HG03442 (cell line): ENCODE data around the gene GRK5.
A peak's percentile ranks its signal among the peaks of the same experiment; 100 is the strongest.

Experiments used
- ATAC-seq: cut with Tn5 transposase; IDR thresholded peaks from one replicate; pipeline ENCODE4 v1.9.1; 2021; ENCODE audit warnings: mild to moderate bottlenecking, moderate library complexity; ENCODE audit not compliant: unreplicated experiment

Gene GRK5

DNA sequence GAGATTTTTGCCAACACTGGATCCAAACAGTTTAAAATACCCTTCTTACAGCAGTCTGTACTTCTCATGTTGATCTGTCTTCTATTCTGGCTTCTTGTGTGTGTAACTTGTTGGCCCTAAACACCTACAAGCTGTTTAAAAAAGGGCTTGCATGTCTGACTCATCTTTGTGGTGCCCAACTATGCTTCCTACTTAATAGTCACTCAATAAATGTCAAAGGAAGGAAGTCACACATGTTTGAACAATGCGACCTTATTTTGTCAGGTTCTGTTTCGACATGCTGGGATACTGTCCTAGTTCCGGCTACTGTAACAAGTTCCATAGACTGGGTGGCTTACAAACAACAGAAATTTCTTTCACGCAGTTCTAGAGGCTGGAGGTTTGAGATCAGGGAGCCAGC is 9.4 kb upstream of the GRK5 start:
- no peak for ATAC-seq

- ATAC-seq = no peak
These were observed 8.9 kb upstream of the GRK5 start for GRCh38 chr10:119198438-119198837.

- peak; percentile 57 for ATAC-seq
These were observed 8.0 kb upstream of the GRK5 start for GRCh38 chr10:119199231-119199992.

DNA sequence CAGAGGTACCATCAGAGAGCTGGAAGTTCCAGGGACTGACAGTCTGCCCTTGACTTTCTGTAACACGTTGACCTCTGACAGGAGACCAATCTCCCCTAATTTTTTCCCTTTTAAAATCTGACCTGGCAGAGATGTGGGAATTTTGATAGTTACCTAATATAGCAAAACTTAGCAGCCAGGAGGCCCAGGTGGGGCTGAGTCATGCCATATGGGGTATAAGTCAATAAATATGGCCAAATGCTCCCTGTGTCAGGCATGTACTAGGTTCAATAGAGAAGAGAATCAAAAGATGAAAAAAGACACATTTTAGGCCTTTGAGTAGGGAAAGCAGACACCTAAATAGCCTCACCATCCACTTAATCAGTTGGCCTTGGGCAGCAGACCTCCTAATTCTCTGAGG is 6.1 kb upstream of the GRK5 start:
- ATAC-seq = no peak

DNA sequence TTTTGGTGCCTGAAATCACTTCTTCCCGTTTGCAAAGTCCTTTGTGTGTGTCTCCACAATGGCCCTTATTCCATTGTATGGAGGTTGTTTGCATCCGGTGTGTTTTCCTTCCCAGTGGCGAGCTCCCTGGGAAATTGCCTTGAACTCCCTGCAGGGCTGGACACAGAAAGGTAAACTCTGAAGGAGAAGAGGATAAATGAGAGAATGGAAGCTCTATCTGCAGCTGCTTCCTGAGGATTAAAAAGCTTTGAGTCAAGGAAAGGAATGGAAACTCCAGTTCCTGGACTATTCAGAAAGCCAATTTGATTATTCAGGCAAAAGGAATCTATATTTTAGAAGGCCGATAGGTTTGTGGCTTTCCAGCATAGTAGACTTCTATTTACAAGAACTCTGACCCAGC is 4.4 kb upstream of the GRK5 start:
- ATAC-seq = no peak

DNA sequence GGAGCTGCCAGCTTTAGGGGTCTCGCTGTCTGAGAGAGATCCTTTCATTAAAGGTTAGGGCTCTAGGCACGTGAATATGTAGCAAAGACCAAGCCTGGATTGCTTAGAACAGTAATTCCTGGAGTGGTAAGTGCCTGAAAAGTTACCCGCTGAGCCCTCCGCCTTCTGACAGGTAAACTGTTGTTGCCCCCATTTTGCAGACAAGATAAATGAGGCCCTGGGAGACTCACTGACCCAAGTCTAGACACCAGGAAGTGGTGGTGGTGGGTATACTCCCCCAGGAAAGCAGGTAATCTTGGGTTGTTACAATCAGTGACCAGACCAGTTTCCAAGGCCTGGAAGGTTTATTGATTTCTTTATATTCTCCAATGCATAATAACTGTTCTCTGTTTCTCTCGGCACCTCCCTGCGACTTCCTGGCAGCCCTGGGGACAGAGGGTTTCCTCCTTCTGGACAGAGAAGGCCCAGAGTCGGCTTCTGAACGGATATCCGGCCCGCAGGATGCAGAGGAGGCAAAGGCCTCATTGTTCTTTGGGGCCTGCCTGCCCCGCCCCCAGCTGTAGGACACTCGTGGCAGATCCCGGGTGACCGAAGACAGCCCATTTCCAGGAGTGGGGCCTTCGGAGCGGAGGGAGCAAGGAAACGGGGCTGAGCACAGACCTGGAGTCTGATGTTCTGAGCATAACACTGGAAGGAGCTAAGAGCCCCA is 1.3 kb upstream of the GRK5 start:
- ATAC-seq = peak; percentile 14

GRCh38 chr10:119206603-119207365 is 587 bp upstream of the GRK5 start:
- ATAC-seq = peak; percentile 46

DNA sequence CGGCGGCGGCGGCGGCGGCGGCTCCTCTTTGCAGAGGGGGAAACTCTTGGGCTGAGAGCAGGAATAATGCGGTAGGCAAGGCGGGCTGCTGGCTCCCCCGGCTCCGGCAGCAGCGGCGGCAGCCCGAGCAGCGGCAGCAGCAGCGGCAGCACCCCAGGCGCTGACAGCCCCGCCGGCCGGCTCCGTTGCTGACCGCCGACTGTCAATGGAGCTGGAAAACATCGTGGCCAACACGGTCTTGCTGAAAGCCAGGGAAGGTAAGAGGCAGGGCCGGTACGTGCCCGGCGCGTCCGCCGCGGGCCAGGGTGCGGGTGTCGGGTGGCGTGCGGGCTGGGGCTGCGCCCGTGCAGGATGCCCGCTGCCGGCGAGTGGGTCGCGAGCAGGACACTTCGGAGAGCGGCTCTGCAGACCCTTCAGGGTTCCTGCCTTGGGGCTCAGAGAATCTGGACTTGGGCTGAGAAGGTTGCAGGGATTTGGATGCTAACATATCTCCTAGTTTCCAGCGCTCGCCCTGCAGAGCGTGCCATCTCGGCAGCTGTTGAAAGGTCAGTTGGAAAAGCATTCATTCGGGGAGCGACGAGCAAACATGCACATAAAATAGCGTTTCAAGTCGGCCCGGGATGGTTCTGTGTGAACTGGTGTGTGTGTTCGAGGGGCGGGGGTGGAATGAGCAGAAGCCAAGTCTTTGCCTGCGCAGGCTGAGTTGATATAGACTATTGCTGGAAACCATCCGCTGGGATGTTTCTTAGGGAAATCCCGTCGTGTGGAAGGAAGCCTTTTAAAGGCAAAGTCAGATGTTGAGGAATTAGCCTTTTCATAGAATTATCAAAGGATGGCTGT is 562 bp downstream of the GRK5 start:
- peak; percentile 3 for ATAC-seq

DNA sequence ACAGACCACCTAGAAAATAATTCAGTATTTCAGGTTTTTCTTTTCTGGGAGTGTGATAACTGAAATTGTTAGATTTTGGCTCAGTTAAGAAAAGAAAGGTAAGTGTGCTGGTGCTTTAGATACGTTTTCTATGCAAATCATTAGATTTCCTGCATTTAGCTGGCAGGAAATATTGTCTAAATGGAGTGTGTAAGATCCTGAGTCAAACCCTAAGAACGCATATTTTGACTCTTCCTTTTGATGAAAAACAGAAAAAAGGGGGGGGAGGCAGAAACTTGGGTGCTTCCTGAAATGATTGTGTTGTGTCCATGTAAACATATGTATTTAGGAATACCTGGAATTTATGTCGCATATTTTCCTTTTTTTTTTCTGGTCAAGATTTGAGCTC is 1.2 kb downstream of the GRK5 start:
- ATAC-seq = no peak

DNA sequence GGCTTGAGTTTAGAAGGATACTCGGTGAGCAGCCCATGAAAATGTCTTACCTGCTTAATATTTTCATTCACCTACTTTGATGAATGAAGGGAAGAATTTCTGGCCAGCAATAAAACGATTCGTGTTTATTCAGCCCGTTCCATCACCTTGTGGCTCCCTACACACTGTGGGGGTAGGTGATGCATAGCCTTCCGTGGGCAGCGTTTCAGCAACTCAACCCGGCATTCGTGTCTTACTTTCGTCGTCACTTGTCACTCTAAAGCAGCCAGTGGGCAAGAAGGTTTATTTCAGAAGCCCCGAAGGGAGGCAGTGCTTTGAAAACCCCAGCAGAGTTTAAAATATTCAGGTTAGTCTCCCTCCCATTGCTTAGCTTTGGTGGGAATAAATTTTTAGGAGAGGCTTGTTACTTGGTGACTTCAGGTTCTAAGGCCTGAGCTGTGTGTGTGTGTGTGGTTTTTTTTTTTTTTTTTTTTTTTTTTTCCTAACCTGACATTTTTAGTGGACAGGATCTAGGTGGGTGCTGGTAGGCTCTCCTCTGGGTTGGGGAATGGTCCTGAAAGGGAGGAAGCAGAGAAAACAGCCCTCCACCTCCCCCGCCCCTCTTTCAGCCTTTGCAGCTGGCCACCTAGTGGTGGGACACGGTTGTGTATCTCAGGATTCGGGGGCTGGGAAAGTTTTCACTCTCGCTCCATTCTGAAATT is 1.8 kb downstream of the GRK5 start:
- no peak for ATAC-seq

GRCh38 chr10:119209736-119210355 is 2.5 kb downstream of the GRK5 start:
- ATAC-seq = no peak

DNA sequence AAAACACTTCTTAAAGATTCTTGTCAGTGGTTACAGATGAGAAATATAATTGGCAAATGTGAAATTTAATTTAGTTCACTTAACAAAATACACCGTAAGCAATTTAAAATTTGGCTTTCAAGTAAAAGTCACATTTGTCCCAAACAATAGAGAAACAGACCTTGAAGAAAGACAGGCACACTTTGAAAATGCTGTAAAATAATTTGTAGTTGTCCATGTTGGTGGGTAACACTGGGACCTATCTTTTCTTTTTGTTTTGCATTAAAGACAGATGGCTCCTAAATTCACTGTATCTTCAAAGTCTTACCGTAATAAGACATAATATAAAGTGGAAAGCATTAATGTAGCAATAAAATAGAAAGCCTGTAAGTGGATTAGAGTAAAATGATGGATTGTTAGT is 3.3 kb downstream of the GRK5 start:
- no peak for ATAC-seq

- ATAC-seq = no peak
These were observed 3.8 kb downstream of the GRK5 start for GRCh38 chr10:119211176-119211575.

GRCh38 chr10:119211625-119212441 is 4.5 kb downstream of the GRK5 start:
- ATAC-seq = no peak

DNA sequence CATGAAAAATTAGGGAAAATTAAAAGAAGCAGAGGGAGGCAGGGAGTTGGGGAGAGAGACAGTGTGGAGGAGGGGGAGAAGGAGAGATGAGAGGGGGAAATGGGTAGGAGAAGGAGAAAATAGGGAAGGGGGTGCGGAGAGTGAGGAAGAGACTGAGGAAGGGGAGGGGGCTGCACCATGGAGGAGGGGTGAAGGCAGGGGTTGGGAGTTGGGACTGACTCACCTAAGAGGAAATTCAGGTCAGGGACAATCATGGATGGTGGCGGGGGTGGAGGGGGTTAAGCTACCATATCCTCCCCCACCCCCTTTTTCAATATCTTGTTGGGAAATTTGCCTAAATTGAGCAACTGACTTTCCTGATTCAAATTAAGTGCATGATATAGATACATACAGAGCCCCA is 8.0 kb downstream of the GRK5 start:
- no peak for ATAC-seq

- ATAC-seq = no peak
These were observed 8.8 kb downstream of the GRK5 start for GRCh38 chr10:119216127-119216526.

DNA sequence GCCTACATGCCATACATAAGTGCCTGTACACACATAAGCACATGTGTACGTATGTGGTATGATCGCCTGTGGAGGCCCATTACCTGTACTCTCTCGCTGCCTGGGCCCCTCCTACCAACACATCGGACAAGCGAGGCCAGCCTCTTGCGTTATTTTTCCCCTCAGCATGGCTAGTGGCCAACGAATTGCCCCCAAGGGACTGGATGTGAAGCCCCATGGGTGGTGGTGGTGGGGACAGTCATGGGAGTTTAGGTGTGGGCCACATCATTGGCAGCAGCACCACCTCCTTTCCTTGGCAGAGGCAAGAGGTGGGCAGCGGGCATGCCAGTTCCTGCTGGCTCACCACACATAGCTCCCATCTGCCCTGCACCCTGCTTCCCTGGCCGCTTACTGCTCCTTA is 10.0 kb downstream of the GRK5 start:
- ATAC-seq = no peak

DNA sequence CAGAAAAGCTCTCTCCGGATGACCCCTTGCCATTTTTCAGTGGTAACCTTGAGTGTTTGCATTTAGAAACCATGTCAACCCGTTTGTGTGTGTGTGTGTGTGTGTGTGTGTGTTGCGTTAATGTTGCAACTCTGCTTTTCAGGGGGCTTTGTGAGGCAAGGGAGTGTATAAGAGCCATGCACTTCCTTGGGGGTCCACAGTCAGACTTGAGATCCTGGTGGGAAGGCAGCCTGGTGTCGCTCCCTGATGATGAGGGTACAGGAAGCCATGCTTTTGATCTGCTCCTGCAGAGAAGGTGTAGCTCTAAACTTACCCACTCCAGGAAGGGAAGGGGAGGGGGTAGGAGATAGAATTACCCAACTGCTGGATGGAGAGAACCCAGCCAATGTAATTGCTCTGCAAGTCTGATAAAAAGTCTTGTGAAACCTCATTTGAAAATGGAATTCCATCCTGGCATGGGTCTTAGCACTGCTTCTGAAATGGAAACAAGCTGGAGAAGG is 10.7 kb downstream of the GRK5 start:
- no peak for ATAC-seq

DNA sequence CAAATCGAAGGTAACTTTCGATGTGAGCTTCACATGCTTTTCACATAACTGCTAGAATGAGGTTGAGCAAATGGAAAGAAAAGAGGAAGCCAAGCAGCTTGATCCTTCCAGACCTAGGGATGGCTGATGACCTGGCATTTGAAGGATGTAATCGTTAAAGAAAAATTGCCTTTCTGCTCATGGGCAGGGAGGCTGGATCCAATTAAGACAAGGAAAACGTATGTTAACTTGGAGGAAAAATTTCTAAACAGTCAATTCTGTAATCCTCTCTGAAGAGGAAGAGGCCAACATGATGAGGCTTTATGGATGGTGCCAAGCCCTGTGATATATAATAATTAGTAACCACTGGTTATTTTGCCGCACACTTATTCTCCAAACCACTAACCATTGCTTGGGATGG is 12.5 kb downstream of the GRK5 start:
- ATAC-seq = no peak
